ENCODE measurements around the gene LIN52.
"Not testable (repeated sequence)": the region's sequence is repeated elsewhere in the genome, so short reads cannot be mapped to it uniquely, and the experiment has no call there.

The LIN52 gene

GRCh38 chr14:74081491-74081890, 3.3 kb upstream of the LIN52 start:
- no peak for DNase-seq (ENCODE audit: low spot score in 2 of 2)
- H3K4me3 Mint-ChIP-seq: no peak overlapping the region
- peaks cover 2% of the 10 kb centered on the region for H3K36me3 Mint-ChIP-seq
- ATAC-seq (ENCODE audit: low read depth): no peak
- peaks cover 14% of the 10 kb centered on the region for H3K4me1 Mint-ChIP-seq
- no peaks in the 10 kb centered on the region for H3K27me3 Mint-ChIP-seq
- H3K27ac Mint-ChIP-seq: no peak overlapping the region
- H3K9me3 Mint-ChIP-seq: no peaks in the 10 kb centered on the region

- no peak for ATAC-seq (ENCODE audit: low read depth)
- Mint-ChIP-seq H3K4me1 (peaks cover 11% of the 10 kb centered on the region), H3K9me3 (no peaks in the 10 kb centered on the region), H3K36me3 (no peaks in the 10 kb centered on the region), H3K4me3 (peak overlapping the region; percentile 98), H3K27me3 (no peaks in the 10 kb centered on the region), H3K27ac (peak overlapping the region; percentile 89)
- no peak for DNase-seq (ENCODE audit: low spot score in 2 of 2)
Observed at GRCh38 chr14:74083161-74083560, 1.6 kb upstream of the LIN52 start.

- ATAC-seq (ENCODE audit: low read depth): no peak
- Mint-ChIP-seq H3K27ac (peak overlapping the region; percentile 89), H3K36me3 (peaks cover 1% of the 10 kb centered on the region), H3K4me1 (peaks cover 14% of the 10 kb centered on the region), H3K9me3 (no peaks in the 10 kb centered on the region), H3K4me3 (peak overlapping the region; percentile 98), H3K27me3 (no peaks in the 10 kb centered on the region)
- no peak for DNase-seq (ENCODE audit: low spot score in 2 of 2)
Observed at GRCh38 chr14:74083784-74084276, 926 bp upstream of the LIN52 start.

GRCh38 chr14:74085047-74085637, 386 bp downstream of the LIN52 start:
- ATAC-seq (ENCODE audit: low read depth) (no peak), DNase-seq (ENCODE audit: low spot score in 2 of 2) (no peak)
- Mint-ChIP-seq H3K9me3 (no peaks in the 10 kb centered on the region), H3K27me3 (no peaks in the 10 kb centered on the region), H3K4me3 (peak overlapping the region; percentile 98), H3K36me3 (peaks cover 5% of the 10 kb centered on the region), H3K4me1 (peaks cover 18% of the 10 kb centered on the region), H3K27ac (peak overlapping the region; percentile 89)

GRCh38 chr14:74085828-74086227, 1.1 kb downstream of the LIN52 start:
- Mint-ChIP-seq H3K27ac (peak overlapping the region; percentile 89), H3K4me3 (peak overlapping the region; percentile 98), H3K4me1 (peaks cover 19% of the 10 kb centered on the region), H3K27me3 (no peaks in the 10 kb centered on the region), H3K36me3 (peaks cover 7% of the 10 kb centered on the region), H3K9me3 (no peaks in the 10 kb centered on the region)
- no peak for ATAC-seq (ENCODE audit: low read depth)
- DNase-seq (ENCODE audit: low spot score in 2 of 2): peak in 1 of 2 donors; percentile 5

GRCh38 chr14:74089251-74090020, 4.7 kb downstream of the LIN52 start:
- Mint-ChIP-seq H3K36me3 (peaks cover 13% of the 10 kb centered on the region), H3K9me3 (no peaks in the 10 kb centered on the region), H3K4me3 (no peak overlapping the region), H3K27ac (peak overlapping the region; percentile 0), H3K27me3 (no peaks in the 10 kb centered on the region), H3K4me1 (peaks cover 16% of the 10 kb centered on the region)
- DNase-seq (ENCODE audit: low spot score in 2 of 2) (no peak), ATAC-seq (ENCODE audit: low read depth) (no peak)

- Mint-ChIP-seq H3K4me1 (no peaks in the 10 kb centered on the region), H3K27ac (no peak overlapping the region), H3K4me3 (no peak overlapping the region), H3K9me3 (no peaks in the 10 kb centered on the region), H3K36me3 (peaks cover 24% of the 10 kb centered on the region), H3K27me3 (no peaks in the 10 kb centered on the region)
- DNase-seq (ENCODE audit: low spot score in 2 of 2): no peak
- ATAC-seq (ENCODE audit: low read depth): no peak
Observed at GRCh38 chr14:74105381-74105780, 20.6 kb downstream of the LIN52 start.

- DNase-seq (ENCODE audit: low spot score in 2 of 2) (no peak), ATAC-seq (ENCODE audit: low read depth) (no peak)
- H3K9me3 Mint-ChIP-seq: no peaks in the 10 kb centered on the region
- no peaks in the 10 kb centered on the region for H3K27me3 Mint-ChIP-seq
- no peak overlapping the region for H3K27ac Mint-ChIP-seq
- peaks cover 22% of the 10 kb centered on the region for H3K36me3 Mint-ChIP-seq
- no peaks in the 10 kb centered on the region for H3K4me1 Mint-ChIP-seq
- H3K4me3 Mint-ChIP-seq: no peak overlapping the region
Observed at GRCh38 chr14:74109369-74109768, 24.6 kb downstream of the LIN52 start.

GRCh38 chr14:74111395-74112216, 26.9 kb downstream of the LIN52 start:
- not testable (repeated sequence) for H3K4me3 Mint-ChIP-seq, H3K9me3 Mint-ChIP-seq, H3K27ac Mint-ChIP-seq, H3K27me3 Mint-ChIP-seq, H3K4me1 Mint-ChIP-seq
- ATAC-seq (ENCODE audit: low read depth): peak; percentile 59
- peaks cover 17% of the 10 kb centered on the region for H3K36me3 Mint-ChIP-seq
- DNase-seq (ENCODE audit: low spot score in 2 of 2): peak in 1 of 2 donors; percentile 18

- H3K4me3 Mint-ChIP-seq; ATAC-seq (ENCODE audit: low read depth); H3K4me1 Mint-ChIP-seq; H3K27me3 Mint-ChIP-seq; H3K27ac Mint-ChIP-seq; H3K9me3 Mint-ChIP-seq; DNase-seq (ENCODE audit: low spot score in 2 of 2): not testable (repeated sequence)
- peaks cover 21% of the 10 kb centered on the region for H3K36me3 Mint-ChIP-seq
Observed at GRCh38 chr14:74125487-74125886, 40.7 kb downstream of the LIN52 start.

GRCh38 chr14:74126315-74127013, 41.7 kb downstream of the LIN52 start:
- Mint-ChIP-seq H3K27ac (no peak overlapping the region), H3K4me3 (no peak overlapping the region), H3K9me3 (peaks cover 2% of the 10 kb centered on the region), H3K27me3 (no peaks in the 10 kb centered on the region), H3K4me1 (no peaks in the 10 kb centered on the region), H3K36me3 (peaks cover 16% of the 10 kb centered on the region)
- DNase-seq (ENCODE audit: low spot score in 2 of 2) (no peak), ATAC-seq (ENCODE audit: low read depth) (no peak)

GRCh38 chr14:74127634-74128033, 42.9 kb downstream of the LIN52 start:
- Mint-ChIP-seq H3K36me3 (peaks cover 16% of the 10 kb centered on the region), H3K4me3 (no peak overlapping the region), H3K4me1 (no peaks in the 10 kb centered on the region), H3K27me3 (no peaks in the 10 kb centered on the region), H3K9me3 (peaks cover 2% of the 10 kb centered on the region), H3K27ac (no peak overlapping the region)
- DNase-seq (ENCODE audit: low spot score in 2 of 2) (no peak), ATAC-seq (ENCODE audit: low read depth) (no peak)

- Mint-ChIP-seq H3K27ac (peak overlapping the region; percentile 48), H3K4me3 (no peak overlapping the region), H3K27me3 (no peaks in the 10 kb centered on the region), H3K36me3 (peaks cover 5% of the 10 kb centered on the region), H3K9me3 (peaks cover 2% of the 10 kb centered on the region), H3K4me1 (peaks cover 10% of the 10 kb centered on the region)
- no peak for DNase-seq (ENCODE audit: low spot score in 2 of 2)
- ATAC-seq (ENCODE audit: low read depth): no peak
Observed at GRCh38 chr14:74133833-74134481, 49.2 kb downstream of the LIN52 start.

Data from memory B cell (primary cell).